GM19023 (cell line): ENCODE data around the gene NEK6.

Experiments
- ATAC-seq: cut with Tn5 transposase; IDR thresholded peaks from one replicate; pipeline ENCODE4 v1.9.1; 2021; ENCODE audit warnings: mild to moderate bottlenecking, moderate library complexity; ENCODE audit not compliant: unreplicated experiment

The NEK6 gene

DNA sequence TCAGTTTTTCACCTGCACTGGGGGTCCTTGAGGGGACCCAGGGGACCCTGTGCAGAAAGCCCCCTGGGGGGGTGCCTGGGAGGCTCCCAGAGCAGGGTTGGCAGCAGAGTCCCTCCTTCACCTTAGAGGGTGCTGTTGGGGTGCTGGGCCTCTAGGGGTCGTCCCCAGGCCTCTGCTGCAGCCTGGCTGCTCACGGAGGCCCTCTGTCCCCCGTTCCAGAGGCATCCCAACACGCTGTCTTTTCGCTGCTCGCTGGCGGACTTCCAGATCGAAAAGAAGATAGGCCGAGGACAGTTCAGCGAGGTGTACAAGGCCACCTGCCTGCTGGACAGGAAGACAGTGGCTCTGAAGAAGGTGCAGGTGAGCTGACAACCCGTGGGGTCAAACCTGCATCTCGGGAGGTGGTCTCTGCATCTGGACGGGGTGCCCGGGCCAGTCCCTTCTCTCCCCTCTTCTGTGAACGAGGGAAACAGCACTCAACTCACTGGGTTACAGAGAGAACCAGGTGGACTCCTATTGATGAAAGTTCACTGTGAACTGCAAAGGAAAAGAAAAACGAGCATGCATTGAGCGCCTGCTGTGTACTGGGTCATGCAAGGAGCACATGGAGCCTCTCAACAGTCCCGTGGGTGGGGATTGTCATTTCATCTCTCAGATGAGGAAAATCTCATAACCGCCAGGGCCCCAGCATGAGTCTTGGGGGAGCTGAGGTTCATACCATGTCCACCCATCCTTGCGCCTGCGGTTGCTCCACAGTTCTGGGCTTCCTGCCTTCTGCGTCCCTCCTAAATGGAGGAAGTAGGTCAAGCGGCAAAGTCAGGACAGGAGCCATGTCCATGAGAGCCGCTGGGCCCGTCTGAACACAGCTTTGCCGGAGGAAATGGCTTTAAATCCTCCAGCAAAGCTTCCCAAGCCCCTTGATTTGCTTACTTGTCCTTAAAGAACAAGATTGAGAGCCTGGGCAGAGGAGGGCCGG is 54.8 kb downstream of the NEK6 start:
- ATAC-seq = no peak

DNA sequence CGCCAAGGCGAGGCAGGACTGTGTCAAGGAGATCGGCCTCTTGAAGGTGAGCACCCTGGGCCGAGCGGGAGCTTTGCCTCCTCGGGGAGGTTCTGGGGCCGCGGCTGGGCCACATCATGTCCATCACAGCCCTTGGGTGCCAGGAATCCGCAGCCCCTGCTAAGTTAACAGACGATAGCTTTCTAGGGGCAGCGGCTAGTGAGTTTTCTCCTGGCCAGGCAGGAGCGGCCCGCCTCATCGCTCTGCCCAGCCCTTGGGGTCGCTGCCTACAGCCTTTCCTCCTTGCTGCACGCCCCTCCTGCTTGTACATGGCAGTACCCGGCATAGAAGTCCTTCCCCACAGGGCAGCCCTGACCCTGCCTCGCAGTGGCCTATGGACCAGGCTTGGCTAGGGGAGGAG is 56.2 kb downstream of the NEK6 start:
- ATAC-seq = no peak

DNA sequence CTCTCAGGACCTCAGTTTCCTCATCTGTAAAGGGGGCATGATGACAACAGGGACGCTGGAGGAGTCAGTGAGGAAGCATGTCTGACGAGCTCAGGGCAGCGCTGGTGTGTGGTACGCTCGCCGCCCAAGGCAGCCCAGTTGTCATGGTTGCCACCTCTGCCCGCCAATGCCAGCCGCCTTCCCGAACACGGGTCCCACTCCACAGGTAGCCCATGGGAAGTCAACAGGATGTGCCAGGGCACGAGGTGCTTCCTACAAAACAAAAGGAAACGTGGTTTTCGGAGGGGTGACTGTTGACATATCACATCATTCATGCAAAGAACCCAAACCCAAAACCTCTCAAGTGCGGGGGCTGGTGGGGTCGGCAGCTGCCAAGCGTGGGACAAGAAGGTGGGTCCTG is 58.1 kb downstream of the NEK6 start:
- ATAC-seq = no peak

DNA sequence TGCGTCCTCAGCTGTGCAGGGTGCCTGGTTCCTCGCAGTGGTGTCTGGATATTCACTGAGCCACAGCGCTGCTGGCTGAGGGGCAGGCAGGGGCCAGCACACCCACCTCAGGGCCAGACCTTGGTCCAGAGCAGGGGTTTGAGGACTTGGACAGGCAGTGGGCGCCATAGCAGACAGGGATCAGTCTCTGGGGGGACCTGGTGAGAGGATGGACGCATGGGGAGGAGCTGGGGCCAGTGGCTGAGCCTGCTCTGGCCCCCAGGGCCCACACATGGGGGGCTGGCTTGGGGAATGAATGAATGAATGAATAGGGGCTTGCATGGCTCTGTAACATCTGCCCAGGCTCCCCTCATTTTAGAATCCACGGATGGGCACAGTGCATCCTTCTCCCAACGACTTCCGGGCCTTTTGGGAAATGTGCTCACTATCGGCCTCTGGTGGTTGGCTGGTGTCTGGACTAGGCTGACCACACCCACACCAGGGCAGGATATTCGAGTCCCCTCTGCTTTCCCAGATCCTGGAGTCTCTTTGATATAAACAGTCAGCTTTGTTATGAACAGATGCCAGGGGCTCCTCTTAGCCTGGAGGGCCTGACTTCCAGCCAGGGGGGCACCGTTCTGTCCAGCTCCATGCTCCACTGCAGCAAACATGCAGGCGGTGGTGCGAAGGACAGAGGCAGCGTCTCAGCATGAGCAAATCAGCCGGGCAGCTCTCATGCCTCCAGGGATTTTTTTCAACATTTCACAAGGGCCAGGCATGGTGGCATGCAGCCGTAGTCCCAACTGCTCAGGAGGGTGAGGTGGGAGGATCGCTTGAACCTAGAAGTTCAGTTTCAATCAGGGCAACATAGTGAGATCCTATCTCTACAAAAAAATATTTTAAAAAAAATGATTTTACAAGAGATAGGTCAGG is 62.6 kb downstream of the NEK6 start:
- no peak for ATAC-seq

DNA sequence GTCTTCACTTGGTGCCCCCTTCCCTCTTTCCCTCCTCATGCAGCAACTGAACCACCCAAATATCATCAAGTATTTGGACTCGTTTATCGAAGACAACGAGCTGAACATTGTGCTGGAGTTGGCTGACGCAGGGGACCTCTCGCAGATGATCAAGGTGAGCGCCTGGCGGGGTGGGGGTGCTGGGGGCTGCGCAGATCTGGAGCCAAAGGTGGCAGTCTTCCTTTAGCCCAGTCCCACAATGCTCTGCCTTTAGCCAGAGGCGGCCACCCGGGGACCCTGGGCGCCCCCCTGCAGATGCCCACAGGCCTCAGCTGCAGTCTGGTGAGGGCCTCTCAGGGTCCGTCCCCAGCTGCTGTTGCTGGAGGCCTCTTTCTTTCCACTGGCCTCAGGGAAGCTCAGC is 63.7 kb downstream of the NEK6 start:
- ATAC-seq = no peak

DNA sequence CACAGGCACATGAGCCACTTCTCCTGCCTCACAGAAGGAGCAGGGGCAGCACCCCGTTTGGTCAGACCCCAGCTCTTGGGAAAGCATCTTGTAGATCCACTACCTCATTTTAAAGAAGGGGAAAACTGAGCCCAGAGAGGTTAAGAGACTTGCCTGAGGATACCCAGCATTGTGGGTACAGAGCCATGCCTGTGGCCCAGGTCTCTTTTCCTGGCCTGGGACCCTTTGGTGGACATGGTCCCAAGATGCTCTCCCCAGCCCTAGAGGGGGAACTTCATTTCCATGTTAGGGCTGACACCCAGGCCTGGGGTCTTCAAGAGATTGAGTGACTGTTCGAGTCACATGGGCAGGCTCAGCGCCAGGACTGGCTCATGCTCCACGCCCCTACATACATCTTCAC is 64.2 kb downstream of the NEK6 start:
- no peak for ATAC-seq

DNA sequence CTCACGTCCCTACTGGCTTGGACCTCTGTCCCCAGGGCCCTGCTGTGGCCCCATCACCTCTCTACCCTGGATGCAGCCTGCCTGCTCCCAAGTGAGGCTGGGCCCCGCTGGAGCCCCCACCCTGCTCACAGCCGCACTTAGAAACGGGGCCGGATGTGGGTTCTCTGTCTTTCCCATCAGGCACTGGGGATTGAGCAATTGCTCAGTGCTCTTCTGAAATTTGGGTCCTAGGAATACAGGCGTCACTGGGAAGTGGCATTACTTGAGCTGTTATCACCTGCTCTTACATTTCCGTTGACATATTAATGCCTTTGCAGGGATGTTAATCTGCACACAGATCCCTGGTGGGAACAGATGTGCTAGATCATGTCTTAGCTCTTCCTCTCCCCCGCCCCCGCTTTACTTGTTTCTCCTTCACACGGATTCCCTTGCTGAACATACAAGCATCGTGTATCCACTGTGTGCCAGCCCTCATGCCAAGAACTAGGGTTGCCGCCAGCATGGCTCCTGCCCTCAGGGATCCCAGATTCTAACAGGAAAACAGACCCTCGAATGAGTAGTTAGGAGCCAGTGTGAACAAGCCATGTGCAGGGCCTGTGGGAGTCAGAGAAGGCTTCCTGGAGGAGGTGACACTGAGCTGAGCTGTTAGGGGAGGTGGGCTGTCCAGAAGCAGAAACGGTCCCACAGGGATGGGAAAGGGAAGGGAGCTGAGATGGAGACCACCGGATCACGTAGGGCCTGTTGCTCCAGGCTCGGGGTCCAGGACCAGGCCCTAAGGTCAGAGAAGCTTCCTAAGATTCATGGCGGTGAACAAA is 65.1 kb downstream of the NEK6 start:
- no peak for ATAC-seq

DNA sequence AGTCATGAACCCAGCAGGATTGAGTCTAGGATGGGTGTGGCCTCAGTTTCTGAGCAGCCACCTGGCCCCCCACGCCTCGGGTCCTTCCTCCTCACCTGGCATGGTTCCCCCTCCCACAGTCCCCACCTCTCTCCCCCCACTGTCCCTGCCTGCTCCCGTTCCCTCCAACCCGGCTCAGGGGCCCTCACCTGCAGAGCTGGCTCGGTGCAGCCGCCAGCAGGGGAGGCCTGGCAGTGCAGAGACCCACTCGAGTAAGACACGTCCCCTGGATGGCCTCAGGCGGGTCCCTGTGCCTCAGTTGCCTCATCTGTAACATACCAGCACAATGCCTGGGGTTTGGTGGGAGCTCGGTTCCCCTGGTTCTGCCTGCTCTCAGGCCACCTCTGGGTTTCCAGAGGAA is 66.2 kb downstream of the NEK6 start:
- no peak for ATAC-seq

DNA sequence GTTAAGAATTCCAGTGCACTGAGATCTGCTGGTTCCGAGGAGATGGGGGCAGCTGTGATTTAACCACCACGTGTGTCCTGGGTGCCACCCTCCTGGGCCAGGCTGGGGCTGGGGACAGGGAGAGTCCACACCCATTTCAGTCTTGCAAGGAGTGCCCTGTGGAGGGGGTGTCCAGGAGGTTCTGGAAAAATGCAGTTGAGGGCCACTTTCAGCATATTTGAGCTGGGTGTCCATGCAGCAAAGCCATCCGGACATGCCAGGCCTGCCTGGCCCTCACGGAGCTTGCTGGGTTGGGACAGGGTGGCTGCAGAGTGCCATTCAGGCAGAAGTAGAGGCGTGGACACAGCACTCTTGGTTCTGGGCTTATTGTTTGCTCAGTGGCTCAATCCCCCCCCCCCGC is 68.1 kb downstream of the NEK6 start:
- no peak for ATAC-seq

DNA sequence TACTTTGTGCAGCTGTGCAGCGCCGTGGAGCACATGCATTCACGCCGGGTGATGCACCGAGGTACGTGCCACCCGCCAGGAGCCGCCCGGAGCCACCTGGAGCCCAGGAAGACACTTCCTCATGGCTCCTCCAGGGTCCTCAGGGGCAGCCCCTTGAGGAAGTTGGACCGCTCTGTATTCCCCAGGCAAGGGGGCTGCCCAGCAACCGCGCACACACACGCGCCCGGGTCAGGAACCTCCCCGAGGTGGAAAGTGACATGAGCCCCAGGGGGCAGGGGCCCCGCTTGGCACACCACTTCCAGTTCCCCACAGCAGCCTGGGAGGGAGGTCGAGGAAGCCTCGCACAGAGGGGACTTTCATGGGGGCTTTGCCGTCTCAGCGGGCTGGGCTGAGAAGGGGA is 68.6 kb downstream of the NEK6 start:
- ATAC-seq = no peak

DNA sequence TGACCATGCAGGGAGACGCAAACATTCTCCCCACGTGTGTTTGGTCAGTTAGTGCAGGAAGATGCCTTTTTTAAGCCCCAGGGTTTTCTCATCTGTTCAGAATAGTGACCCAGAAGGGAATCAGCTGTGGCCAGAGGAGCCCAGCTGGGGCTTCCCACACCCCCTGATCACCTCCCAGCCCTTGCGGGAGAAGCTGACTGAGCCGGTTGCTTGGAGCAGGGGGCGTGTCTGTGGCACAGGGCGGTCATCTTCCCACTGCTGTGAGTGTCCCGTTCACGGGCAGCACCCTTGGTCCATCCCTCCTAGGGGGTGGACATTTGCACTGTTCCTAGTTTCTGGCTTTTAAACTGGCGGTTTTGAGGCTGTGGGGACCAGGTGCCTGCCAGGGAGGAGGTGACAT is 69.7 kb downstream of the NEK6 start:
- no peak for ATAC-seq

DNA sequence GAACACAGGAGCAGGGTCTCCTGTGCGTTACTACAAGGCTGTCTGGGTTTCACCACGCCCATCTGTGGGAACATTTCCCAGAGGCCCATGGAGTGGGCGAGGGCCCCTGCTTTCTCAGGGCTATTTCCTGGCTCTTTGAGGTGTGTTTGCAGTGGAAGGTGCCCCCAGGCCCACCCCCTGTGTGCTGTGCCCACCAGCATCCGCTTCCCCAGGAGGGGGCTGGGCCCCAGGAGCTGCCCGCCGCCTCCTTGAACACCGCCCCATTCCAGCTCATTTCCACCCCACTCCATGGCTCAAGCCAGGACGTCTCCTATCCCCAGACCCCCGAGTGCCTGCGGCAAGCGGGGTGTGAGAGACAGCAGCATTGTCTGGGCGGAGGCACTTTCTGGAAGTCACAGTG is 70.5 kb downstream of the NEK6 start:
- ATAC-seq = no peak

DNA sequence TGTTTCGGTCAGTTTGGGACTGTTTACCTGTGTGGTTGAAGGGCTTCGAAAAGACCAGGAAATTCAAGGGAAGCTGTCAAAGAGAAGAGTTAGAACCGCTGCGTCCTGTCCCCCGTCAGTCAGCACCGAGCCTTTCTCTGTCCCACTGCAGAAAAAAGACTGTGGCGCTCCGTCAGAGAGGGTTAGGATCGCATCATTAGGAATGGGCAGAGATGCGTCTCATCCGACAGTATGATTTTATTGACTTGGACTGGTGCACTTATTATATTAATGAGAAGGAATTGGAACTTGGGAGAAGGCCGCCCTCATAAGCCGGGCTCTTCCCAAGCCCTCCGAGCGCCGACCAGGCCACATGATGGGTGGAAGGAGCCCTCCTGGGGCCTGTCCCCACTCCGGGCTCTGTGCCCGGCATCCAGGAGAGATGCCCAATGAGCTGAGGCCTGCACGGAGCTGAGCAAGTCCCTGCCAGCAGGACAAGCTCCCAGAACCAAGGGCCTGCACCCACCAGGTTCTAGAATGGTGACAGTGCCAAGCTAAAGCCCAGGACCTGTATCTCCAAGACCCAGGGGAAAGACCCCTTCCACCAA is 71.5 kb downstream of the NEK6 start:
- ATAC-seq = no peak

DNA sequence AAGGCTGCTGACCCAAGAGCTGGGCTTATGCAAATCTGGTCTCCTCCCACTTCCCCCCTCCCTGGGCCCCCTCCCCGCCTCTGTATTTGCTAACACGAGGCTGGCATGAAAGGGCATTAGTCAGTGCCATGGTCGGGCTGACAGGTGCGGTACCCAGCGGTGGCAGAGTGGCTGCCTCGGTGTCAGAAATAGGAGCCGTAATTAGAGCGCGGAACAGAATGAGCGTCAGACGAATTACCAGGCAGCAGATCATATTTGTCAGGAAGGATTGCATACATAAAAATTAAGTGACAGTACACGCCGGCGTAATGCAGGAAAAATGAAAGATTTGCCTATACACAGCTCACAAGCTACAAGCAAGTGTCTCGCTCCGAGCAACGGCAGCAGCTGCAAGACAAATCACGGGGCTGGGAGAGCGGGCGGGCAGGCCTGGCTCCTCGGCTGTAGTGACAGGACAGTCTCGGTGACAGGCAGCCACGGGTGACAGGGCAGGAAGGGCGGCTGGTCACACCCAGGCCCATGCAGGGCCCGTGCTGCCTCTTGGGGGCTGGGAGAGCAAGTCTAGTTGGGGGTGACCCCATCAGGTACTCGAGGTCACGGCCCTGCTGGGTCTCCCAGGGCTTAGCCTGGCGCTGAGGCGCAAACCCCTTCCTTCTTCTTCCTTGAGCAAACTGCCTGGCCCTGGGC is 72.4 kb downstream of the NEK6 start:
- ATAC-seq = no peak

DNA sequence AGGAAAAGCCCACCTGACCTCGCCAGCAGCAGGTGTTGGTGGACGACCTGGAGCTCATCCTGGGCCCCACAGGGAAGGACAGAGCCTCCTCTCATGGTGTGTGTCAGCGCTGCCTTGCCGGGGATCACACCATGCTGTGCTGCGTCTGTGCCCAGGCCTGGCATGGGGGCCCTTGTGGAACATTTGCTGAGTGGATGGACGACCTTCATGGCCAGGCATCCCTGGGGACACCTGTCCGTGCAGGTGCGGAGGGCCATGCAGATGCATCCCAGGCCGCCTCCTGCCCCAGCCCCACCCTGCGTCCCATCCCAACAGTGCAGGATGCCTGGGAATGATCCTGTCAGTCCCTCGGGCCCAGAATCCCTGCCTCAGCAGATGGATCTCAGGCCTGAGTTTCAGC is 73.8 kb downstream of the NEK6 start:
- no peak for ATAC-seq

DNA sequence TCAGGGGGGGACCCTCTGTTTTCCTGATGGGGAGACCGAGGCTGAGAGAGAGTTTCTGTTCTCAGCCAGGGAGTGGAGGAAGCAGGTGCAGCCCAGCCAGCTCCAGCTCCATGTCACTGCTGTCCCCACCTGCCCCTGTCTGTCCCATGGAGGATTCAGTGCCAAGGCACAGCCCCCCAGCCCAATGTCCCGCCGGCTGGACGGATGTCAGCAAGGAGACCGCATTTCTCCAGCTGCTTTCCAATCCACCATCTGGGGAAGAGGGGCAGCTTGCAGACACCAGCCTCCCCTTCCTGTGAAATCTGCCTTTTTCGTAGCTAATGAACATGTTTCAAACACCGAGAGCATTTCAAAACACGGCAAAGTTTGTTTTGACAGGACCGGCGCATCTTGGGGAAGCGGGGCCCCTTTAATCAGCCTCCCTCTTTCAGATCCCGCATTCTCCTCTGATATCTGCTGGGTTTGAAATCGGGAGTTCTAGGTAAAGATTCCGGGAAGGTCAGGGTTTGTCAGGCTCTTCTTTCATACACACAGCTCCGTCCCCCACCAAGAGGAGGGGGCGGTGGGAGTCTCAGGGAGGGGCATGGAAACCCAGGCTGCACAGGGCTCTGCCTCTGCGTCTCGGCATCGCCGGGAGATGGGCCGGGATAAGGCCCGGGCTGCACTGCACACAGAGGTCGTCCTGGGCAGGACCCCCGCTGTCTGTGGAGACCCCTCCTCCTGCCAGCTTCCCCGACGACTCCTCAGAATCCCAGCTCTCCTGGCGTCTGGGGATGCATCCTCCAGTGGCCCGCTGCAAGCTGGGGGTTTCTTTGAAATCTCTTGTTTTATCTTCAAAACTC is 74.8 kb downstream of the NEK6 start:
- ATAC-seq = no peak

DNA sequence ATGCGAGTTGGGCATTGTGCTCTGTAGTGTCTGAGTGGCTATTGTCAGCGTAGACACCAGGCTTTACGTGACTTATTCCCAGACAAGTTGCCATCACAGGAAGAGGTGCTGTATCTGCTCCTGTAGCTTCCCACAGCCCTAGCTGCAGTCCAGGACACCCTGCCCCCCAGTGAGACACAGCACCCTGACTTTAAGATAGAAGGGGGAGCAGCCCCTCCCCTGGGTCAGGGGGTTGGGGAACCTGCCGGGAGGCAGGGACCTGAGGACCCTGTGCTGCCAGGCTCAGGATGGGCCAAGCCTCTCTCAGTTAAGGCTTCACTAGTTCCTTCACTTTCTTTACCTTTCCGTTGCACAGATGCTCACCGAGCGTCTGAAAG is 75.4 kb downstream of the NEK6 start:
- ATAC-seq = no peak

DNA sequence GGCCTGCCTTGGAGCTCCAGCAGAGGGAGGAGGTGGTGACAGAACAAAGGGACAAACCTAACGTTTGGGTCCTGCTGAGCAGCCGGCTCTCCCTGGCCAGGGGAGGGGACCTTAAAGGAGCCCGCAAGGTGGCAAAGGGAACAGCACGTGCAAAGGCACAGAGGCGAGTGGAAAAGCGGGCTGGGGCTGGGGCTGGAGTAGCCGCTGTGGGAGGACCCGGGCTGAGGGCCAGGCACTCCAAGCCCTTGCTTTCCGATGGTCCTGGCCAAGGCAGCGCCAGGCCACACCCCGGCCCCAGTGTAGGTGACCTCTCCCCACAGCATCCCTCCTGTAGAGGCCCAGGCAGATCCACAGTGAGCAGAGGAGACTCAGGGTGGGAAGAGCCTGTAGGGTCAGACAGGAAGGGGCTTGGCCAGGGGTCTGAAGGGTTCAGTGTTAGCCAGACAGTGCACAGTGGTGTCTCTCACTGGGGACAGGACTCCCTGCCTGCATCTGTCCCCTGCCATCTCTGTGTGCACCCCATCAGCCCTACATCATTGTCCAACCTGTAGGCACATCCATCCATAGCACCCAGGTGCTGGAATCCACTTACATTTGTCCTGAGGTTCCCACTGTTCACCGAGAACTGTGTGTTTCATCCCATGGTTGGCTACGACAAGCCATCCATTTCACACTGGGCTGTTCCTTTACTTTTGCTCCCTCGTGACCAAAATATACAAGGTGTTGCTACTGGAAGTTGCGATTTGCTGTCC is 77.0 kb downstream of the NEK6 start:
- no peak for ATAC-seq

DNA sequence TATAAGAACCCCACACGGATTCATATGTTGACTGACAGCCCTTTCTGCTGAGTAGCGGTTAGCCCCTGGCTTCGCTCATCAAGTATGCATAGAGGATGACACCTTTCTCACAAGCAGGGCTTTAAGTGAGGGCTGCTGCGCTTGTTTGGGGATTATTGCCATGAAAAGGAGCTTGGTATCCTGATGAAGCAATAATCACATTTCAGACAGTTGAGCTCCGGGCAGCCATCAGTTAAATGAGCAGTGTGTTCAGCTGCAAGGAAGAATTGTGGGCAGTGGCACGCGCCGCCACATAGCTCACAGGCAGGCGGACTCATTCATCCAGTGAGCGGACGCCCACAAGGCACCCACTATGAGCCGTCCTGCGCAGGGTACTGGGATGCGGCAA is 77.6 kb downstream of the NEK6 start:
- ATAC-seq = no peak
